ENCODE results near the gene GSTM3.

- TF ChIP-seq CTCF (IDR thresholded peaks at IDR 0.05; ENCODE audit: insufficient read depth, low read depth, low read length) (no peak), EZH2 (IDR thresholded peaks at IDR 0.05; ENCODE audit: insufficient read depth, low read length) (no peak)
Observed at GRCh38 chr1:109725510-109725909, 15.3 kb downstream of the GSTM3 start.

Data from astrocyte (in vitro differentiated cells and primary cell).